DMS53 treated with DMSO at 0.1 percent for 48 hours (cell line): Measurements from ENCODE around the gene VEGFC.

Experiments used
- DNase-seq: peaks from one replicate; lab custom pipeline; 2025; ENCODE audit not compliant: unreplicated experiment; lab: John Stamatoyannopoulos, UW

The VEGFC gene

GRCh38 chr4:176709417-176709816, 83.3 kb downstream of the VEGFC start:
- DNase-seq = no peak

- DNase-seq = no peak
Measured at GRCh38 chr4:176708771-176709311, 83.9 kb downstream of the VEGFC start.

- no peak for DNase-seq
Measured at GRCh38 chr4:176690716-176691115, 102.0 kb downstream of the VEGFC start.

- no peak for DNase-seq
Measured at GRCh38 chr4:176680668-176681180, 112.0 kb downstream of the VEGFC start.

GRCh38 chr4:176676901-176677300, 115.8 kb downstream of the VEGFC start:
- DNase-seq = no peak

- DNase-seq = no peak
Measured at GRCh38 chr4:176675810-176676209, 116.9 kb downstream of the VEGFC start.

- DNase-seq = no peak
Measured at GRCh38 chr4:176671532-176671931, 121.2 kb downstream of the VEGFC start.

GRCh38 chr4:176668324-176668723, 124.4 kb downstream of the VEGFC start:
- DNase-seq = no peak

GRCh38 chr4:176664964-176665363, 127.8 kb downstream of the VEGFC start:
- no peak for DNase-seq

GRCh38 chr4:176660561-176660960, 132.2 kb downstream of the VEGFC start:
- DNase-seq = no peak

- DNase-seq = no peak
Measured at GRCh38 chr4:176656108-176656507, 136.6 kb downstream of the VEGFC start.

- no peak for DNase-seq
Measured at GRCh38 chr4:176654565-176655216, 138.0 kb downstream of the VEGFC start.

GRCh38 chr4:176653401-176654220, 139.1 kb downstream of the VEGFC start:
- DNase-seq = no peak

- no peak for DNase-seq
Measured at GRCh38 chr4:176646311-176646710, 146.4 kb downstream of the VEGFC start.

GRCh38 chr4:176645246-176645960, 147.3 kb downstream of the VEGFC start:
- no peak for DNase-seq

- no peak for DNase-seq
Measured at GRCh38 chr4:176642472-176642871, 150.2 kb downstream of the VEGFC start.

GRCh38 chr4:176641237-176641636, 151.5 kb downstream of the VEGFC start:
- no peak for DNase-seq

GRCh38 chr4:176638992-176639391, 153.7 kb downstream of the VEGFC start:
- DNase-seq = no peak

- no peak for DNase-seq
Measured at GRCh38 chr4:176636292-176636691, 156.4 kb downstream of the VEGFC start.

GRCh38 chr4:176635372-176636261, 157.1 kb downstream of the VEGFC start:
- no peak for DNase-seq
